ENCODE measurements around the gene CCR1.

CCR1 gene

GRCh38 chr3:46208167-46208704 is at the start of gene CCR1:
Gene CCR1, minus strand, starts transcription at chr3:46208313. Its CDS starts 4,000 bp downstream, at chr3:46204313.
- DNase-seq (ENCODE audit: low read depth), result peak; percentile 46

GRCh38 chr3:46252980-46253379 is 44.9 kb upstream of the CCR1 start:
- no peak for DNase-seq (ENCODE audit: low read depth)

- DNase-seq (ENCODE audit: low read depth), result no peak
These were observed 37.0 kb upstream of the CCR1 start for GRCh38 chr3:46245146-46245545.

- DNase-seq (ENCODE audit: low read depth), result peak; percentile 12
These were observed 35.4 kb upstream of the CCR1 start for GRCh38 chr3:46243560-46243959.

- no peak for DNase-seq (ENCODE audit: low read depth)
These were observed 34.0 kb upstream of the CCR1 start, which contains the start of gene CCR3 for GRCh38 chr3:46242120-46242519. Gene CCR3, plus strand, starts transcription at chr3:46242460. Its CDS starts 22,699 bp downstream, at chr3:46265159.

GRCh38 chr3:46239952-46240351 is 31.8 kb upstream of the CCR1 start:
- no peak for DNase-seq (ENCODE audit: low read depth)

- DNase-seq (ENCODE audit: low read depth), result no peak
These were observed 31.3 kb upstream of the CCR1 start for GRCh38 chr3:46239301-46239938.

- no peak for DNase-seq (ENCODE audit: low read depth)
These were observed 30.3 kb upstream of the CCR1 start for GRCh38 chr3:46238386-46238785.

GRCh38 chr3:46236294-46237054 is 28.4 kb upstream of the CCR1 start:
- DNase-seq (ENCODE audit: low read depth), result no peak

GRCh38 chr3:46235425-46235824 is 27.3 kb upstream of the CCR1 start:
- no peak for DNase-seq (ENCODE audit: low read depth)

- DNase-seq (ENCODE audit: low read depth), result no peak
These were observed 25.1 kb upstream of the CCR1 start for GRCh38 chr3:46233194-46233593.

GRCh38 chr3:46231323-46231722 is 23.2 kb upstream of the CCR1 start:
- no peak for DNase-seq (ENCODE audit: low read depth)

- DNase-seq (ENCODE audit: low read depth), result peak; percentile 36
These were observed 20.4 kb upstream of the CCR1 start for GRCh38 chr3:46228260-46229242.

- no peak for DNase-seq (ENCODE audit: low read depth)
These were observed 14.5 kb upstream of the CCR1 start for GRCh38 chr3:46222435-46223161.

- no peak for DNase-seq (ENCODE audit: low read depth)
These were observed 13.8 kb upstream of the CCR1 start for GRCh38 chr3:46221938-46222337.

- no peak for DNase-seq (ENCODE audit: low read depth)
These were observed 13.3 kb upstream of the CCR1 start for GRCh38 chr3:46221391-46221790.

- DNase-seq (ENCODE audit: low read depth), result no peak
These were observed 10.1 kb upstream of the CCR1 start for GRCh38 chr3:46218196-46218709.

- DNase-seq (ENCODE audit: low read depth), result peak; percentile 16
These were observed 7.8 kb upstream of the CCR1 start for GRCh38 chr3:46215810-46216414.

- no peak for DNase-seq (ENCODE audit: low read depth)
These were observed 6.7 kb upstream of the CCR1 start for GRCh38 chr3:46214751-46215352.

- no peak for DNase-seq (ENCODE audit: low read depth)
These were observed 5.1 kb upstream of the CCR1 start for GRCh38 chr3:46213201-46213600.

Measured in fibroblast of gingiva (primary cell).